Heart left ventricle (tissue), 16 donors: Measurements from ENCODE around the gene MAGI1. TPM values are rescaled to one million over a fixed set of nuclear protein-coding genes. Genes with fewer than 3 reads are reported as not detected.

Source experiments
- ATAC-seq, 4 donors: fragments of 200-7000 bp; cut with Tn5 transposase; one replicate each; pipeline ENCODE4 v1.9.1; 2020 to 2022; ENCODE audit warnings: moderate library complexity in 4 of 4, mild to moderate bottlenecking in 3 of 4, moderate number of reproducible peaks in 1 of 4
- DNase-seq, 5 donors: peaks; one replicate each; pipeline ENCODE4 v3.0.0-alpha.2; 2020
- H3K27ac ChIP-seq, 12 donors: fragments of 200-600 bp; sonication (generic) in 4 of 12; one replicate each; pipeline versions ENCODE4 v1.5.0 to v1.8.0; 2016 to 2022; ENCODE audit warnings: mild to moderate bottlenecking in 2 of 12
- H3K27me3 ChIP-seq, 9 donors: fragments of 200-600 bp; sonication (generic) in 2 of 9; one replicate each; pipeline versions ENCODE4 v1.5.1 to v1.8.0; 2016 to 2022; ENCODE audit warnings: mild to moderate bottlenecking in 3 of 9
- H3K36me3 ChIP-seq, 9 donors: fragments of 200-600 bp; sonication (generic) in 2 of 9; one replicate each; pipeline versions ENCODE4 v1.5.0 to v1.8.0; 2018 to 2022; ENCODE audit warnings: mild to moderate bottlenecking in 2 of 9
- H3K4me1 ChIP-seq, 12 donors: fragments of 200-600 bp; sonication (generic) in 4 of 12; one replicate each; pipeline versions ENCODE4 v1.5.0 to v1.8.0; 2016 to 2022; ENCODE audit warnings: mild to moderate bottlenecking in 3 of 12
- H3K4me3 ChIP-seq, 12 donors: fragments of 200-600 bp; sonication (generic) in 4 of 12; one replicate each; pipeline versions ENCODE4 v1.5.0 to v1.8.0; 2017 to 2022; ENCODE audit warnings: mild to moderate bottlenecking in 9 of 12, moderate library complexity in 4 of 12
- H3K9me3 ChIP-seq, 12 donors: fragments of 200-600 bp; sonication (generic) in 4 of 12; one replicate each; pipeline versions ENCODE4 v1.5.0 to v1.8.0; 2016 to 2022; ENCODE audit warnings: mild to moderate bottlenecking in 1 of 12
- CTCF ChIP-seq, 12 donors: fragments of 200-600 bp; sonication (generic) in 4 of 12; IDR thresholded peaks; one replicate each; pipeline versions ENCODE4 v1.5.0 to v1.8.0; 2018 to 2022; ENCODE audit warnings: antibody characterized with exemption in 12 of 12, mild to moderate bottlenecking in 5 of 12
- POLR2A ChIP-seq, 2 donors: fragments of 450-650 bp; IDR thresholded peaks; one replicate each; pipeline ENCODE4 v1.6.1; 2017; ENCODE audit warnings: antibody characterized with exemption in 2 of 2, mild to moderate bottlenecking in 2 of 2, moderate library complexity in 2 of 2
- WGBS, 4 donors: extraction: QIAGEN DNeasy Blood & Tissue Kit in 2 of 4; methylation state at CpG; one replicate each; pipeline versions ENCODE4 v1.1.5 to v1.1.7; 2013 to 2018; 5-methylcytosine and 5-hydroxymethylcytosine counted together
- intact Hi-C, 10 donors: fragments of 100-400 bp; cut with DNase I; formaldehyde crosslinking; loops; one replicate each; pipeline versions ENCODE4 v1.11.1 to v1.14.2; 2022
- polyA plus RNA-seq, 2 donors: library from polyadenylated mRNA; stranded (reverse); fragments of 200-250 nt; gene quantifications; one replicate each; pipeline ENCODE4 v1.2.3, GENCODE V29; 2013
- total RNA-seq, 9 donors: library from RNA; depleted of rRNA in 2 of 9; stranded (reverse); fragments of >200 nt in 2 of 9; fragmentation: NEBNext Ultra II Directional in 3 of 9; extraction: Animal tissue kit (Norgen Biotek cat#: 25700) in 3 of 9; gene quantifications; one replicate each; pipeline versions ENCODE4 v1.1.0 to v1.2.4, GENCODE V29; 2016 to 2023
- donor health status: ischemic (EF 13 %, LVEDD 7.1; RV severe dilation, severe dysfunction).
- donor health status: healthy with polysubstance abuse.
- donor health status: DM: no; HTN: yes; CAD: no.
- donor health status: DM: no; HTN: no; CAD: no.
- donor health status: ischemic (EF 25% LVEDD 6.9; RV normal size, moderate dysfunction).
- donor health status: ischemic (EF 25% LVEDD 5.7; RV mildly dilated, moderate dysfunction).
- donor health status: healthy.
- donor health status: DM: yes; HTN: yes; CAD: no.
- donor health status: ischemic (EF 35%, LVEDD 5.7; RV mildly dilated, moderate dysfunction).
- donor health status: nonischemic (EF 11% LVEDD 7.7; RV severe dilation, severe dysfunction).
- donor health status: DM: yes; HTN: yes; CAD: no.
- donor health status: PGD.
- donor health status: ischemic (EF 29% LVEDD 5.4; RV normal size, mild dysfunction).
- donor health status: nonischemic (EF 23%, LVEDD 6.1; RV moderate dilation, normal function).

The MAGI1 gene
- total and polyA plus RNA-seq, 11 donors: 18.5 to 52.1 (median 31.4) TPM

- H3K36me3 ChIP-seq: no peaks in the 10 kb centered on the region
- no peak overlapping the region for H3K27ac ChIP-seq
- peaks cover 0 to 4% (median 0%) of the 10 kb centered on the region in 9 donors for H3K27me3 ChIP-seq
- TF ChIP-seq POLR2A (IDR thresholded peaks at IDR 0.05) (no peak), CTCF (IDR thresholded peaks at IDR 0.05) (no peak)
- no peak overlapping the region for H3K4me3 ChIP-seq
- WGBS, 4 donors: 83 to 85% (median 83%) methylated on average over 5 of the region's 5 CpGs
- ATAC-seq (no peak), DNase-seq (no peak)
- intact Hi-C loops: no loop called here
- peaks cover 0 to 32% (median 14%) of the 10 kb centered on the region in 12 donors for H3K4me1 ChIP-seq
- H3K9me3 ChIP-seq: no peaks in the 10 kb centered on the region
These were observed 442.8 kb downstream of the MAGI1 start for GRCh38 chr3:65596029-65596300.

- H3K9me3 ChIP-seq: no peaks in the 10 kb centered on the region
- intact Hi-C loops: no loop called here
- no peak overlapping the region for H3K4me3 ChIP-seq
These were observed 443.3 kb downstream of the MAGI1 start for GRCh38 chr3:65595222-65596028.

GRCh38 chr3:65593780-65594752, 444.7 kb downstream of the MAGI1 start:
- Histone ChIP-seq H3K27ac (no peak overlapping the region), H3K9me3 (no peaks in the 10 kb centered on the region), H3K4me3 (no peak overlapping the region), H3K36me3 (no peaks in the 10 kb centered on the region), H3K27me3 (peaks cover 0 to 4% (median 0%) of the 10 kb centered on the region in 9 donors), H3K4me1 (peaks cover 0 to 38% (median 14%) of the 10 kb centered on the region in 12 donors)
- 83 to 87% (median 86%) methylated on average over 4 of the region's 4 CpGs for WGBS, 4 donors
- ATAC-seq (no peak), DNase-seq (no peak)
- intact Hi-C loops: no loop called here
- TF ChIP-seq POLR2A (IDR thresholded peaks at IDR 0.05) (no peak), CTCF (IDR thresholded peaks at IDR 0.05) (no peak)

More at GRCh38 chr3:65595222-65596028, 443.3 kb downstream of the MAGI1 start:
- 77 to 82% (median 79%) methylated on average over 8 of the region's 8 CpGs for WGBS, 4 donors
- no peak overlapping the region for H3K27ac ChIP-seq
- H3K36me3 ChIP-seq: no peaks in the 10 kb centered on the region
- TF ChIP-seq POLR2A (IDR thresholded peaks at IDR 0.05): no peak
- TF ChIP-seq CTCF (IDR thresholded peaks at IDR 0.05): no peak
- peaks cover 0 to 32% (median 14%) of the 10 kb centered on the region in 12 donors for H3K4me1 ChIP-seq
- H3K27me3 ChIP-seq: peaks cover 0 to 4% (median 0%) of the 10 kb centered on the region in 9 donors
- no peak for ATAC-seq
- no peak for DNase-seq

GRCh38 chr3:65591313-65591712, 447.4 kb downstream of the MAGI1 start:
- DNase-seq (no peak), ATAC-seq (no peak)
- no peak for TF ChIP-seq POLR2A (IDR thresholded peaks at IDR 0.05)
- no peak for TF ChIP-seq CTCF (IDR thresholded peaks at IDR 0.05)
- Histone ChIP-seq H3K4me3 (no peak overlapping the region), H3K9me3 (no peaks in the 10 kb centered on the region), H3K36me3 (no peaks in the 10 kb centered on the region), H3K4me1 (peaks cover 0 to 23% (median under 1%) of the 10 kb centered on the region in 12 donors), H3K27me3 (peaks cover 0 to under 1% (median 0%) of the 10 kb centered on the region in 9 donors), H3K27ac (no peak overlapping the region)
- intact Hi-C loops: no loop called here
- 73 to 87% (median 82%) methylated on average over 3 of the region's 3 CpGs for WGBS, 4 donors
